ENCODE results near the gene HS1BP3. TPM values are rescaled to one million over a fixed set of nuclear protein-coding genes. Genes with fewer than 3 reads are reported as not detected.

The HS1BP3 gene
- total RNA-seq, 2 experiments from 2014 or later: 8.8 to 10.1 TPM

DNA sequence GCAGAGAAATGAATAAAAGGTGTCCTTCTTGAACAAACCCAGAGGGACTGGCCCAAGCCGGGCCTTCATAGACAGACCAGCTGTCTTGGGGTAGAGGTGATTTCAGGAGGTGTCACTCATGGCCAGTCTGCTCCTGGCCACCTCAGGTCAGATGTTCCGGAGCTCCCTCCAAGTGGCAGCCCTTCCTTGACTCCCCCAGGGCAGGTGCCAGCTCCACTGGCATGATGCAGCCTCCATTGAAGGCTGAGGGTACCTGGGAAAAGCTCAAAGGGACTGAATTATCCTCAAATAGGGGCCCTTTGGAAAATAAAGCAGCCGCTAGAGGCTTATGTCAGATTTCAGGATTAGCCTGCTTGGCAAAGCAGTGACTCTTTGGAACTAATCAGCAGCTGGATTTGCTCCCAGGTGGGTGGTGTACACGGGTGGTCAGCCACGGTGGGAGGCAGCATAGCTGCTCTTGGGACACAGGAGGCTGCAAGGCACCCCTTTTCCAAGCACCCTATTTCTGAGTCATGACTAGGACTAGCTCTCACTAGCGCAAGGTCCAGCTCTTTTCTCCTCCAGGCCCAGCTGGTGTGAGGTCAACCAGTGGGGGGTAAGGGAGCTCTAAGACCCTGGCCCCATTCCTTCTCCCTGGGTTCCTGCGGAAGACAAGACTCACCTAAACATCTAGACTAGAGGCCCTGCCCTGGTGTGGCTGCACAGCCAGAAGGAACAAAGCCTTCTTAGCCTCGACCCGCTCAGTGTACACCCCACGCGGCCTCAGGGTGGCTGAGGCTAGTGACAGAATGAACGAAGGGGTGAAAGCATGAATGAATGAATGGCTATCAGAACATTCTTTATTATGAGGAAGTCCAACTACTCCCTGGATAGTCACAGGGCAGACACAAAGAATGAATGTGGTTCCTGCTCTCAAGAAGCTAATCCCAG is 29.3 kb downstream of the HS1BP3 start:
- intact Hi-C loops (cut with DNase I, micrococcal nuclease): no loop called here
- CTCF ChIA-PET: no interaction called here
- Histone ChIP-seq H3K27ac (ENCODE audit: low read depth in 1 of 2, low read length in 2 of 2) (no peak overlapping the region), H3K27me3 (ENCODE audit: control insufficient read depth in 1 of 2, insufficient read depth in 2 of 2, low read length in 2 of 2) (no peaks in the 10 kb centered on the region), H3K9me3 (ENCODE audit: control insufficient read depth in 1 of 2, insufficient read depth in 1 of 2, low read length in 2 of 2) (no peaks in the 10 kb centered on the region), H3K36me3 (ENCODE audit: insufficient read depth, low read length) (peaks cover 45% of the 10 kb centered on the region), H3K4me3 (ENCODE audit: low read length) (no peak overlapping the region), H3K4me1 (ENCODE audit: insufficient read depth, low read length) (no peaks in the 10 kb centered on the region)
- POLR2A ChIA-PET: no interaction called here
- H3K36me3 Mint-ChIP-seq (ENCODE audit: low read depth): peaks cover 44% of the 10 kb centered on the region
- H3K27ac Mint-ChIP-seq: no peak overlapping the region
- TF ChIP-seq, protein P1, sequence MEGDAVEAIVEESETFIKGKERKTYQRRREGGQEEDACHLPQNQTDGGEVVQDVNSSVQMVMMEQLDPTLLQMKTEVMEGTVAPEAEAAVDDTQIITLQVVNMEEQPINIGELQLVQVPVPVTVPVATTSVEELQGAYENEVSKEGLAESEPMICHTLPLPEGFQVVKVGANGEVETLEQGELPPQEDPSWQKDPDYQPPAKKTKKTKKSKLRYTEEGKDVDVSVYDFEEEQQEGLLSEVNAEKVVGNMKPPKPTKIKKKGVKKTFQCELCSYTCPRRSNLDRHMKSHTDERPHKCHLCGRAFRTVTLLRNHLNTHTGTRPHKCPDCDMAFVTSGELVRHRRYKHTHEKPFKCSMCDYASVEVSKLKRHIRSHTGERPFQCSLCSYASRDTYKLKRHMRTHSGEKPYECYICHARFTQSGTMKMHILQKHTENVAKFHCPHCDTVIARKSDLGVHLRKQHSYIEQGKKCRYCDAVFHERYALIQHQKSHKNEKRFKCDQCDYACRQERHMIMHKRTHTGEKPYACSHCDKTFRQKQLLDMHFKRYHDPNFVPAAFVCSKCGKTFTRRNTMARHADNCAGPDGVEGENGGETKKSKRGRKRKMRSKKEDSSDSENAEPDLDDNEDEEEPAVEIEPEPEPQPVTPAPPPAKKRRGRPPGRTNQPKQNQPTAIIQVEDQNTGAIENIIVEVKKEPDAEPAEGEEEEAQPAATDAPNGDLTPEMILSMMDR (IDR thresholded peaks at IDR 0.05): no peak
- H3K9me3 Mint-ChIP-seq: no peaks in the 10 kb centered on the region
- DNase-seq (no peak), ATAC-seq (ENCODE audit: poor library complexity) (no peak)
- H3K27me3 Mint-ChIP-seq: no peaks in the 10 kb centered on the region
- H3K4me3 Mint-ChIP-seq: no peak overlapping the region
- no peaks in the 10 kb centered on the region for H3K4me1 Mint-ChIP-seq (ENCODE audit: low read depth)

DNA sequence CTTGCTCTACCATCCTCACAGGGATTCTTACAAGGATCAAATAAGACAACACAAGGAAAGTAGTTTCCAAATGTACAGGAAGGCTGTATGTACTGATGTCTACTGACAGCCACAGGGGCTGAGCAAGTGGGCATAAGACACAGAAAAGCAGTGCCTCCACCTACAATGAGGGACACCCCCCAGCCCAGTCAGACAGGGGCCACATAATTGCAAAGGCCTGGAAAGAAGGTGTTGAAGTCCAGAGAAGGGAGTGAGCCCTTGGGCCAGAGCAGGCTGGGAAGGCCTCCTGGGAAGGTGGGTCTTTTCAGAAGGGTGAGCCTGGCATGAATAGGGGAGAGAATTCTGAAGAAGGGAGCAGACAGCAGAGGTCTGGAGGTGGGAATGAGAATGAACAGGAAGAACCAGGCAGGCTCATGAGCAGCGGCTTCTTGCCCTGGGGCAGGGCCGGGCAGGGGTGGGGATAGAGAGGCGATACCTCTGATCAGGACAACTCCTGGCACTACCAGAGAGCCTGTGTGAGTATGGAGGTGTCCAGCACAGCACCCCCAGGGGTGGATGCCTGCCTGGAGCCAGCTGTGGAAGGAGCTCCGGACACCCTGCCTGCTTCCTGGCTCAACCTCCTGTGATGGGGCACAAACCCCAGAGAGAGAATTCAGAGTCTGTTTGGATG is 30.1 kb downstream of the HS1BP3 start:
- no peaks in the 10 kb centered on the region for H3K4me1 ChIP-seq (ENCODE audit: insufficient read depth, low read length)
- H3K27ac ChIP-seq (ENCODE audit: low read depth in 1 of 2, low read length in 2 of 2): no peak overlapping the region
- Mint-ChIP-seq H3K27ac (no peak overlapping the region), H3K27me3 (no peaks in the 10 kb centered on the region), H3K4me3 (no peak overlapping the region), H3K4me1 (ENCODE audit: low read depth) (no peaks in the 10 kb centered on the region), H3K36me3 (ENCODE audit: low read depth) (peaks cover 40% of the 10 kb centered on the region), H3K9me3 (no peaks in the 10 kb centered on the region)
- H3K9me3 ChIP-seq (ENCODE audit: control insufficient read depth in 1 of 2, insufficient read depth in 1 of 2, low read length in 2 of 2): no peaks in the 10 kb centered on the region
- intact Hi-C loops (cut with DNase I, micrococcal nuclease): no loop called here
- H3K36me3 ChIP-seq (ENCODE audit: insufficient read depth, low read length): peaks cover 45% of the 10 kb centered on the region
- no peak overlapping the region for H3K4me3 ChIP-seq (ENCODE audit: low read length)
- ChIA-PET POLR2A (no interaction called here), CTCF (no interaction called here)
- DNase-seq (no peak), ATAC-seq (ENCODE audit: poor library complexity) (no peak)
- H3K27me3 ChIP-seq (ENCODE audit: control insufficient read depth in 1 of 2, insufficient read depth in 2 of 2, low read length in 2 of 2): no peaks in the 10 kb centered on the region
- TF ChIP-seq, protein P1 (IDR thresholded peaks at IDR 0.05): no peak

- intact Hi-C loops (cut with DNase I, micrococcal nuclease): no loop called here
- TF ChIP-seq, protein P1 (IDR thresholded peaks at IDR 0.05): no peak
- H3K27ac Mint-ChIP-seq: no peak overlapping the region
- ATAC-seq (ENCODE audit: poor library complexity): no peak
- no peaks in the 10 kb centered on the region for H3K4me1 Mint-ChIP-seq (ENCODE audit: low read depth)
- Histone ChIP-seq H3K27ac (ENCODE audit: low read depth in 1 of 2, low read length in 2 of 2) (no peak overlapping the region), H3K27me3 (ENCODE audit: control insufficient read depth in 1 of 2, insufficient read depth in 2 of 2, low read length in 2 of 2) (no peaks in the 10 kb centered on the region), H3K4me3 (ENCODE audit: low read length) (no peak overlapping the region), H3K36me3 (ENCODE audit: insufficient read depth, low read length) (peaks cover 45% of the 10 kb centered on the region), H3K9me3 (ENCODE audit: control insufficient read depth in 1 of 2, insufficient read depth in 1 of 2, low read length in 2 of 2) (no peaks in the 10 kb centered on the region), H3K4me1 (ENCODE audit: insufficient read depth, low read length) (no peaks in the 10 kb centered on the region)
- POLR2A ChIA-PET: no interaction called here
- peaks cover 38% of the 10 kb centered on the region for H3K36me3 Mint-ChIP-seq (ENCODE audit: low read depth)
- DNase-seq: no peak
- H3K4me3 Mint-ChIP-seq: no peak overlapping the region
- H3K9me3 Mint-ChIP-seq: no peaks in the 10 kb centered on the region
- H3K27me3 Mint-ChIP-seq: no peaks in the 10 kb centered on the region
- CTCF ChIA-PET: no interaction called here
These were observed 30.6 kb downstream of the HS1BP3 start for GRCh38 chr2:20620271-20620681.

Data from CD4-positive, alpha-beta T cell (primary cell).